ENCODE results near the gene TTYH2.
A peak's percentile ranks its signal among the peaks of the same experiment; 100 is the strongest.

TTYH2 gene

DNA sequence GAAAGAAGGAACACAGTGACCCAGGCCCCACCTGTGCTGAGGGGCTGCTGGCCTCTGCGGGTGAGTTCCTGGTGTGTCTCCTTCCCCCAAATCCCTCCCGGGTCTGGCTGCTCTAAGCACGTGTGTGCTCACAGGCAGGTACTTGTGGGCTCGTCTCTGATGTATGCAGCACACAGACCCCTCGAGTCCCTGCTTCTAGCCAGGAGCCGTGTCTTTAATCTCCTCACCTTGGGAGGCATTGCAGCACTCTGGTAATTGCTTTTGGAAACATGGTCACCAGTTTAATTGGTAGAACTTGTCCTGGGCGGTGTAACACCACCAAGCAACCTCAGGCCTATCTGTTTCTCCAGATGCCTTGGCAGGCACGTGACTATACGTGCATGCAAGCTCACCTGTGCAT, 18.7 kb upstream of the TTYH2 start:
- no peak for DNase-seq

DNA sequence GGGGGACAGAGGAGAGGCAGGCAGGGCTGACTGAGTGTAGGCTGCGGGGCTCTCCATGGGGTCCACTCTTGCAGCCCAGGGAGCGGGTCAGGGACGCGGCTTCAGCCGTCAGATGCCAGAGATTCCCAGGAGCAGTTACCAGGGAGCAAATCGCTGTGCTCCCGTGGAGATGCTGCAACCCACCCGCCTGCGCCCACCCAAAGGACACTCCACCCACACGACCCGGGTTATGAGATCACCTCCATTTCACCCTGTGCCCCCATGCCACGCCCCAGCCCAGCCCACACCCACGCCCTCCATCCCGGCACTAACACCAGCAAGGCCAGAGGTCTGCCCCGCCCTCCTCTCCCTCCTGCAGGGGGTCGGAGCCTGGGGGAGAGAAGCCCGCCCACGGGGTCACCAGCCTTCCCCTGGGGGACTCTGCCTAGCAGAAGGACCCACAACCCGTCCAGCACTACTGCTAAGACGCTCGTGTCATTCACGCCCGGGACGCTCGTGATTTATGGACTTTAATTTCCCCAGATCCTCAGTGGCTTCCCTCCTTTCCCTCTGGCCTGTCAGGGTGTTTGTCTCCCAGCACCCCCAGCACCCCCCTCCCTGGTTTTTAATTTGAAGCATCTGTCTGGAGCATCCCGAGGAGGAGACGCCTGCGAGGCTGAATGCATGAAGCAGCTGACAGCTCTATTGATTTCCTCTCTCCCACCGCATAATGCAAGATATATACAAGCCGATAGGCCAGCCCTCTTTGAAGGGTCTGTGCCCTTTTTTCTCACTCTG, 16.6 kb upstream of the TTYH2 start:
- DNase-seq: no peak

DNA sequence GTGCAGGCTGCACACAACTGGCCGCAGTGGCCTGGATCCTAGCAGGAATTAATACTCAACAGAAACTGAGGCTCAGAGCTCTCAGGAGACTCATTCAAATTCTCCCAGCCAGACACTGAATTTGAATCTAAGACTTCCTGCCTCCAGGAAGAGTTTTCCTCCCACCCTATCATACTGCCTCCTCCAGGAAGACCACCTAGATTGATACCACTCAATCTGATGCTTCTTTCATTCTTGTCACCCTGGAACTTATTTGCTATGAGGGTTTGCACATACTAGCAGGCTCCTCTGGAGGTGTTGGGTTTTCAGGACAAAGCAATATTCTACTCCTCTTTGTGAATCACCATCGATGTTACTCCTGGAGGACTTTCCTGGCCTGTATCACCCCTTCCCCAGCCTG, 15.6 kb upstream of the TTYH2 start:
- no peak for DNase-seq

DNA sequence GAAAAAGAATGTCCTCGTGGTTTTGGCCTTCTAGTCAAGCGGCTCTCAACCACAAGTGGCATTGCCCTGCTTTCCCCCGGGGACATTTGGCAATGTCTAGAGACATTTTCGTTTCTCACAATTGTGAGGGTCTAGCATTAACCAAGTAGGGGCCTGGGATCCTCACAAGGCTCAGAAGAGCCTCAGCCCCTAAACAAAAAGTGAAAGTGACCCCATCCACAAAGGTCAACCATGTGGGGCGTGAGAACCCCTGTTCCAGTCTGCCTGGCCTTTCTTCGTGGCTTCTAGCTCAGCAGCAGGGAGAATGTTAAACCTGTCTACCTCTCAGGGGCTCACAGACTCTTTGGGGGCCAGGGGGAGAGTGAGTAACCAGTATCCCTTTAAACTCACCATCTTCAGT, 14.7 kb upstream of the TTYH2 start:
- DNase-seq: no peak

DNA sequence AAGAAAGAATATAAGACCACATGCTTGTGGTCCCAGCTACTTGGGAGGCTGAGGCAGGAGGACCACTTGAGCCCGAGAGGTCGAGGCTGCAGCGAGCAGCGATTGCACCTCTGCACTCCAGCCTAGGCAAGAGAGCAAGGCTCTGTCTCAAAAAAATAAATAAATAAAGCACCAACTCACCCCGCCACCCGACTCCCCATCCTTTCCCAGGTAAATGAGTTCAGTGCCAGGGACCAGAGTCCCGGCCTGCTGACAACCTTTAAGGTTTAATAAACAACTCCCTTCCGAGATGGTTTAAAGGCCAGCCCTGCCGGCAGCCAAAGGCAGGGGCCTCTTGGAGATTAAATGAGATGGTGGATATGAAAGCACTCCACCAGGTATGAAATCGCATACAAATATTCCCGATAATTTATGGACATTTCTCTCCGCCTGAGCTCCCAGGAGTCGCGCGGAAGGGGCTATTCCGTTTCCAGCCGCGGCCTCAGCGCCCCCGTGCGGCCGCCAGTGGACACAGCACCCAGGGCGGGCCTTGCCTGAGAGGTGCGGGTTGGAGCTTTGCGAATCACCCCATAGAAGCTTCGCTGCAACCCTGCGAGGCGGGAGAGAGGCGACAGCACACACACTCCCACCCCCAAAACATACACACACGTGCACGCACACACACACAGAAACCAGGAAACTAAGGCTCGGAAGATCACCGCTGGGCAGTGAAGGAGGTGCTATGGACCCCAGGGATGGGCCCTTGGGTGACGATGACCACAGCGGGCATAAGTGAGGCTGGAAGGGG, 13.9 kb upstream of the TTYH2 start:
- no peak for DNase-seq

DNA sequence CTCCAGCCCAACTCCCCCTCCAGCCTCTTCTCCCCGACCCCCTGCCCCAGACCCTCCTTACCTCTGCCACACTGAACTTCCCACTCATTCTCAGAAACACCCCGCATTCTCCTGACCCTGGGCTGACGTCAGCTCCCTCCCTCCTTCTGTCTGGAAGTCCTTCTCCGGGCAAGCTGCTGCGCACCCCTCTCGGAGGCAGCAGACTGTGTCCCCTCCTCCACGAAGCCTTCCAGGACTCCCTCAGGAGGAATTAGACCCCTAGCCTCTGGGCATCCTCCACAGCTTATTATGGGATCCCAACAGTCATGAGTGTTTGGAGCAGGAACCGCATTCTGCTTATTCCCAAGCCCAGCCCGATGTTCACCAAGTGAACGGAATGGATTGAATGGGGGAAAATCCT, 13.3 kb upstream of the TTYH2 start:
- DNase-seq: no peak

DNA sequence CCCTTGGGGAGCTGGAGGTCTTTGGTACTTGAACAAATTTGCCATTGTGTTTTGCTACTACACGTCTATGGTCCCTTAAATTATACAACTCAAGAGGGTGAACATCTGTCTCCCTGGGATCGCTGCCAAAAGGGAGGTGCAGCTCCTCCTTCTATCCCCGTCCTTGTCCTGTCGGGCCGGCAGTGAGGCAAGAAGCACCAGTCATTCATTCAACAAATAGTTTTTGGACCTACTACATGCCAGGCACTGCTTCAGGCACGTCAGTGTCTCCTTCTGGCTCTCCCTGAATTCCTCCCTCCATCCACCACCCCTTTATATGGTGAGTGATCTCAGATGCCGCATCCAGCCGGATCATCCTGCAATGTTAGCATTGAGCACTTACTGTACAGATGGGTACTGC, 12.1 kb upstream of the TTYH2 start:
- no peak for DNase-seq

DNA sequence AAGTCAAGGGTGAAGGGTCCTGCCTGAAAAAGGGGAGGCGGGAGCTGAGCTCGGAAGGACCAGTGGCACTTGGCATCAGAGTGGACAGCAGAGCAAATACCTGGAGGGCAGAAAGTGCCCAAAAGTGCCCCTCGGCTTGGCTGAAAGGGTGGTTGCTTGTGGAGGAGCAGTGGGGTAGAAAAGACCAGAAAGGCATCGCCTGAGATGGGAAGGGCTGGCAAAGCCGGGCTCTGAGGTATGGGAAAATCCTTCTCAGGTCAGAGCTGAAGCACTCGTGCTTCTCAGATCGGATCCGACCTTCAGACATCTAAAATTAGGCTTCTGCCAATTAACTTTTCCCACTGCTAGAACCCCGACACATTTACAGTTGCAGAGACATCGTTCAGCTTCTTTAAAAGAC, 11.4 kb upstream of the TTYH2 start:
- no peak for DNase-seq

DNA sequence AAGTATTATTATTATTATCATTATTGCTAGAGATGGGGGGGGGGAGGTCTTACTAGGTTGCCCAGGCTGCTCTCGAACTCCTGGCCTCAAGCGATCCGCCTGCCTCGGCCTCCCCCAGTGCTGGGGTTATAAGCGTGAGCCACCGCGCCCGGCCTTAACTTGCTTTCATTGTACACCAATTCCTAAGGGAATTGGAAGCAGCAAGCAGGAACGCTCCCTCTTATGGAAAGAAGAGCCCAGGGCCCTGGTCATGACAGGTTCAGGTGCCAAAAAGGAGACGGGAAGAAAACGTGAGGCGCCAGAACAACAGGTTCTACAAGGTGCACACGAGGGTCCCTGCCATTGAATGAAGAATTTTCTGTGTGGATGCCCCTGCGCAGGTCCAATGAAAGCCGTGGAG, 10.4 kb upstream of the TTYH2 start:
- DNase-seq: no peak

DNA sequence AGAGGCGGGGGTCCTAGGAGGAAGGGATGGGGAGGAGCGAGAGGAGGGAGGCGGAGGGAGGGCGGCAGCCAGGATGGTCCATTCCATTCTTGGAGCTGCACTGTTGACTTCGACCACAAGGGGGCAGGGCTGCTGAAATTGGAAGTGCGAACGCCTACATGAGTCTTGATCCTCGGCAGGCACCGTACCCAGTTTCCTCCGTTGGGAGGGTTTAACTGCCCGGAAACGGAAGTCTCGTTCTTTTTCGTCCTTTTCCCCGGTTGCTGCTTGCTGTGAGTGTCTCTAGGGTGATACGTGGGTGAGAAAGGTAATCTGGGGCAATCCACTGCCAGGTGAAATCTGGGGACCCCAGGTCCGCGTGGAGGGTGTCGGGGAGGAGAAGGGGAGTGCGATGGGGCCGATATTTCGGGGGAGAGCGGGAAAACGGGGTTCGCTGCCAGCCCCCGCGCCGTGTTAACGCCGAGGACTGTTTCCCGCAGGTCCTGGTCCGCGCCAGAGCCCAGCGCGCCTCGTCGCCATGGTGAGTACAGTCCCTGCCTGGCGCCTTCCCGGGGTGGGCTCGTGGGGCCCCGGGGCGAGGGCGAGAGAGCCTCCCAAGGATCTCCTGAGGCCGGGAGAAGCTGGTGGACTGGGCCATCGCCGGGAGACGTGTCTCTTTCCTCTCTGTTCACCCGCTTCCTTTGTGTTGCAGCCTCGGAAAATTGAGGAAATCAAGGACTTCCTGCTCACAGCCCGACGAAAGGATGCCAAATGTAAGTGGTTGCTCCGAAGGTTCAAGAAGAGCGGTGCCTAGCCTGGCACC, 9.7 kb upstream of the TTYH2 start, which contains the start of gene RPL38:
TSS of gene RPL38 (plus strand) at position 240 of the 802 bp plus-strand sequence. CDS start at position 518, 278 bp downstream.
- DNase-seq: peak; percentile 95

DNA sequence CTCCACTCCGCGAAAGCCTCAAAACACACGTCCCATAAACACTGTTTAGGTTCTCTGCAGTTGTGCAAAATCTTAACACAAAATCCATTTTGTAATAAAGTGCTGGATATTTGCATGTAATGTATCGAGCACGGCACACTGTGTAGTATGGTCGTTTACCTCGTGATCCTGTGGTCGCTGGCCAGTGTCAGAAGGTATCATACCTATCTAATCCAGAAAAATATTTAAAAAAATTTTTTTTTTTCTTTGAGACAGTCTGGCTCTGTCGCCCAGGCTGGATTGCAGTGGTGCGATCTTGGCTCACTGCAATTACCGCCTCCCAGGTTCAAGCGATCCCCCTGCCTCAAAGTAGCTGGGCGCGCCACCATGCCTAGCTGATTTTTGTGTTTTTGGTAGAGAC, 8.9 kb upstream of the TTYH2 start:
- DNase-seq: no peak

DNA sequence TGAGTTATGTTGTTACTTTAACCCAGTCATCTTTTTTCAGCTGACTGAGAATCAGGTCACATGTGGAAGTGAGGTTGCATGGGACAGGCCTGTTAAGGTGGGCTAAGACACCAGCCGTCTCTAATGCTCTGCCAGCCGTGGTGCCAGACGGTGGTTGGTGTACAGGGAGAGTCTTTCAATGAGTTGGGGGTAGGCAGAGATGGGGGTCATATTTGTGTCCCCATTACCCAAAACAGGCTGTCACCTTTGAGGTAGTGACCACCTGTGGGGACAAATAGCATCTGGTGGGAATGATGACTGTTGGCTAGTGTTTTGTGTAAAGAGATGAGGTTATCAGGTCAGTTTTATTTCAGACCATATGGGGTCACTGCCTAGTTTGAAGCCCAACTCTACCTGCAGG, 8.1 kb upstream of the TTYH2 start:
- DNase-seq: no peak

DNA sequence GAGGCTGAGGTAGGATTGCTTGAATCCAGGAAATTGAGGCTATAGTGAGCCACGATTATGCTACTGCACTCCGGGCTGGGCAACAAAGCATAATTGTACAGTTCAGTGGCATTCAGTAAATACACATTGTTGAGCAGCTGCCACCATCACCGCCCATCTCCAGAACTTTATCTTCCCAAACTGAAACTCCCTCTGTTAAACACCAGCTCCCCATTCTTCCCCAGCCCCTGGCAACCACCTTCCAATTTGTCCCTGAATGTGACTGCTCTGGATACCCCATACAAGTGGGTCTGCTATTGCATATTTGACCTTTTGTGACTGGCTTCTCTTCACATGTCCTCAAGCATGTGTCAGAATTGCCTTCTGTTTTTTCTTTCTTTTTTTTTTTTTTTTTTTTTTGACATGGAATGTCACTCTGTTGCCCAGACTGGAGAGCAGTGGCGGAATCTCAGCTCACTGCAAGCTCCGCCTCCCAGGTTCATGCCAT, 7.0 kb upstream of the TTYH2 start:
- DNase-seq: no peak

DNA sequence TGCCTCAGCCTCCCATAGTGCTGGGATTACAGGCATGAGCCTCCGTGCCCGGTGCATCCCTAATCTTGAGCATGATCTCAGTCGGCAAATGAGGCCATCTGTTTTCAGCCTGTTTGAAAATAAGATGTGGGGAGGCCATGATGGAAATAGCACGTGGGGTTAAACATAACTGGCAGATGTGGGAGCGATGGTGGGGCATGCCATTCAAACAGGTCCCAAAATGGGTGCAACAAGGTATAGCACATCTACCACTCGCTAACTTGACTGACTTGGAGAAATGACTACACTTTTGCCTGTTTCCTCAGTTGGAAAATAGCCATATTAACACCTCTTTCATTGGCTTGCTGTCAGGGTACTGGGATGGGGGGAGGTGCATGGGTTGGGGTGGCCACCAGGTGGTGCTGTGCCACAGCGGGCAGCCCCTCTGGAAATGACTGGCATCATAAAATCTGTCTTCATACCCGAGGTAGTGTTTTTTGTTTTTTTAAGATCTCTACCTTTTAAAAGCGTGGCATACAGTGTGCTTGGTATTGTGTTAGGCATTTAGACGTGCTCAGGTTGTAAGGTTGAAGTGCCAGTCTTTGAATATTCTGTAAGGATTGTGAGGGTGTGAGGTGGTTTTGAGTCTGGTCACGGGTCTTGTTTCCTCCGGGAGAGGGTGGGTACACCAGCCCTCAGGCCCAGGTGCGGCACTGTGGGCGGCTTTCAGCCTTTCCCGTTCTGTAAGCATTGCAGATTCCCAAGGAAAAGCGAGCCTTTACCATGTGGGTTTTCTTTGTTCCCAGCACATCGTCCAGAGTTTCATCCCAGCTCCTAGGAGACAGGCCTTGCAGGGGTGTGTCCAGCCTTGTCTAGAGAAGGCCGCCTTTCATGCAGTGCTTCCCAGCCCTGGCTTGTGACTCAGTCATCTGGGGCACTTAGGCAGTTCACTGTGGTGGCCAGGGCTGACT, 2.9 kb upstream of the TTYH2 start:
- peak; percentile 81 for DNase-seq

DNA sequence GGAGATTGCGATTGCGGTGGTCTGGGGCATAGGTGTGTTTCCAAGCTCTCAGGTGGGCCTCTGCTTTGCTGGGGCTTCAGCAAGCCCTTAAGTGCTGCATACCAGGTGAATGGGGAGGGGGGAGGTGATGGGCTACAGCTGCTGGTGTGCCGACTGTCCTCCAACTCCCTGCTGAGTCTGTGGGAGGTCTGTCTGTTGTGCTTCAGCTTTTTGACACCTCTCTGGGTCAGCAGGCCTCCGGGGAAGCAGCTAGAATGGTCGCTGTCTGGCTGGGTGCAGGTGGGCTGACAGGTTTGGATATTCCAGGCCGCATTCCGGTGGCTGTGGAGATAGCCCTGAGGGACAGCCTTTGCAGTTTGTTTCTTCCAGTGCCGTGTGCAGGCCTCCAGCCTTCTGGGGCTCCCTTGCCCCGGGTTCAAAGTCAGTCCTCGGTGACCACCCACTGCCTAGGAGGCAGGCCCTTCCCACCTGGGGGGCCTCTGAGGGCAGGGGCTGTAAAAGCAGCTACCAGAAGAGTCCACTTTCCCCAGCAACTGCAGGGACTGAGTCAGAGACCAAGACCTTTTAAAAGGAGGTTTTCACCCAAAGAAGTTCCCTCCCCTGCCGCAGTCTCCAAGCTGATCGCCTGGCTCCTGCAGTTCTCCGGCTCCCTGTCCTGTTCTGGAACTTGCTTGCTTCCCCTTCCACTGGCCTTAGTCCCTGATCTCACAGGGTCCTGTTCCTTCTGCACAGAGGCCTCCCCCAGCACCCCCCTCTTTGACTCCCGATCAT, 2.0 kb upstream of the TTYH2 start:
- DNase-seq: no peak

DNA sequence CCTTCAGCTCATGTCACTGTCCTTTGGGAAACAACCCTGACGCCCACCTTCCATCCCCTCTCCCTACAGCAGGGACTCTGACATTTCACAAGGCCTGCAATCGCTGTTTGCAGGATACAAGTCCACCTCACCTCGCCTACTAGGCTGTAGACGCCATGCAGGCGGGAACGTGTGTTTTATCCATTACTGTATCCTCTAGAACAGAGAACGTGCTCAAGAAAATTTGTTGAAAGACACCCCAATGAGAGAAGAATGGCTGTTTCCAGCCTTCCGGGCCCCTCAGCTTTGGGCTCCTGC, 1.5 kb upstream of the TTYH2 start:
- no peak for DNase-seq

DNA sequence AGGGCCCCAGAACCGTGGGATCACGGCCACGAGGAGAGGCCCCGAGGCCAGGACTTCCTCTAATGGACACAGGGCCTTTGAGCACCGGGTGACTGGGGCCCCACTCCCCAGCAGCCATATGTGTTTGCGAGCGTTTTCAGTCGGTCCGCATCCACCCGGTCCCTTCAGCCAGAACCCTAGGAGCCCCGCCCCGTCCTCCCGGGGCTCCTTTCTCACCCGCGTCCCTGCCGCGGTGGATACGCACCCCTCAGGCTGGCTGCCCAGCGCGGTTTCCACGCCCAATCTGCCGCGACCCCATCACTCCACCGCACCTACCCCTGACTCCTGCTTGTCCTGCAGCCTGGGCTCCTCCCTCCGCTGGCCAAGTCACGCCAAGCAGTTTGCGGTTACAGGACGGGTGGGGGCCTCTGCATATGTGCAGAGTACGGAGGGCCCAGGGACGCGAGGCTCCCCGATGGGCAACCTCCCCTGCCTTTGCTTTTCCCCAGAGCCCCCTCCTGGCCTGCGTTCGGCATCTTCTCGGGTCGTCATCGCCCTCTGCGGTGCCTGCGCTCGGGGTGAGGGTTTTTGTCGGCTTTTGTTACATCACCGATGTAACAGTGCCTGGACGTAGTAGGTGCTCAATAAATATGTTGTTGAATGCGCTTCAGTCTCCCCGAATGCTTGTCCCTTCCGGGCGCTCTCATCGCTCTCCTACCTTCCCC, 1.0 kb upstream of the TTYH2 start:
- DNase-seq: peak; percentile 56

DNA sequence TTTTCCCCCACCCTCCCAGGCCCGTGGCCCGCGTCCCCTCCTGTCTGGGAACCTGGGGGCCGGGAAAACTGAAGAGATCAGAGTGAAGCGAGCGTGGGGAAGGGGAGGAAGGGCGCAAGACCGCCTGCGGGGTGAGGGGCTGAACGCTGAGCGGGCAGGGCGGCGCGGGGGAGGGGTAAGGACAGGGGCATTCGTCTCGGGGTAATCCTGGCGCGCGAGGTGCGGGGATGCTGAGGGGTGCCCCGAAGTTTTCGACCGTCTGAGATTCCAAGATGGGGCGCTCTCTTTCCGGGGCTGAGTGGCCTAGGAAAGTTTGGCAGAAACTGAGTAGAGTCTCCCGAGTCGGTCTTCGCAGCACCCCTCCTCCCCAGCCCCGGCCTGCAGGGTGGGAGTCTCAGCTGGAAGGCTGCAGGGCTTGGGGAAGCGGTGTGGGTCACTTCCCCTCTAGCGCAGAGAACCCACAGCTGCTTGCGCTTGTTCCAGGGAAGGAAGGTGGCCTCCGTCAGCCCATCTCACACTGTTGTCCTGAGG, 555 bp downstream of the TTYH2 start:
- peak; percentile 65 for DNase-seq

DNA sequence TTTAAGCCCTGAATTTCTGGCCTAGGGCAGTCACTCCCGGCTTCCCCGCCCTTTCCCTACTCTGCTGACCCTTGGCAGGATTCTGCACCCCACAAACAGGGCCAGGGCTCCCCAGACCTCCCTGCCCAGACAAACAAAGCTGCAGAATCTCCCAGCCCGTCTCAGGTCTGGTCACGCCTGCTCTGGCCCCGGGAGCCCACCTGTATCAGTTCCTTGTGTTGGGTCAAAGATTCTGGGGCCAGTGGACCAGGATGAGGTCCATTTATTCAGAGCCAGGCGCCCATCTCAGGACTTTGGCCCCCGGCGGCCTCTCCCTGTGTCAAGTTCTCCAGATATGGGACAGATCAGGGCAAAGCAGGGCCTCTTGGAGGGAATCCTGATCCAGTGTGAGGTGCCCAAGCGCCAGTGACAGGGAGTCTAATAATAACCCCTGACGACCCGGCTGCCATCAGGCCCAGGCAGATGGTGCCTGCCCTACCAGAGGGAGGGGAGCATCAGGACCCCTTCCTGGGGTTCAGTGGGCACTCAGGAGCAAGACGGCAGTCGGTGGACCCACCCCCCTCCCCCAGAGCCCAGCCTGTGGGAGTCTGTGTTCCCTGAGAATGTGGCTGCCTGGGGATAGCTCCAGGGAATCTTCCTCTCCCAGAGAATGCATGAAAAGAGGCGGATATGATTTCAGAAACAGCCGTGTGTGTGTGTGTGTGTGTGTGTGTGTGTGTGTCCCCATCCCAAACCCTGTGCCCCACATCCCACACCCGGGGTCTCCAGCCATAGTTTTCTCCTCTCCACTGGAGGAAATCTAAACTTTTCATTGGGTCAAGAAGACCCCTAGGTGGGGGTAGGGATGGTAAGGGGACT, 1.3 kb downstream of the TTYH2 start:
- DNase-seq: no peak

DNA sequence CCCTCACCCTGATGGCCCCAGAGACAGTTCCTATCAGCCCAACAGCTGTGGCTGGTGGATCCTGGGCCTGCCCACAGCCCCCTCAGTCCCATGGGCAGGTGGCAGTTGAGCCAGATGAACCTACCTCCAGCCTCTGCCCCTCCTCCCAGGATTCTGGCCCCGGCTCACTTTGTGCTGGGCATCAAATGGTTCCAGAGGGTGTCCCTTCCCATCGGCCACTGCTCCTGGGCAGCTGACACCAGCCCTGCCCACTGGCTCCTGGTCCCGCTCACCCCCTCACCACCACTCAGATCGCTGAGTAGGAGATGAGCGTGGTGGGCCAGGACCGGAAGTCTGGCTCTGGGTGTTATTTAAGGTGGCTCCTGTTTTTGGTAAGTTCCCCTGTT, 2.0 kb downstream of the TTYH2 start:
- DNase-seq: no peak

Data from left hindlimb (tissue), 1 donor.